H9 (cell line): ENCODE data around the gene TBCK. TPM values are rescaled to one million over a fixed set of nuclear protein-coding genes. Genes with fewer than 3 reads are reported as not detected.
"Not testable (repeated sequence)": the region's sequence is repeated elsewhere in the genome, so short reads cannot be mapped to it uniquely, and the experiment has no call there.

Experiments
- DNase-seq: peaks from one replicate; pipeline ENCODE4 v3.0.0-alpha.2; 2017
- H2AFZ ChIP-seq: one replicate; pipeline ENCODE4 v1.6.1; 2013; ENCODE audit warnings: mild to moderate bottlenecking, low read length, control low read depth, moderate library complexity
- H2AK5ac ChIP-seq: 2 replicates; pipeline ENCODE4 v1.6.1; 2013; ENCODE audit warnings: low read length, control low read depth, mixed read lengths; ENCODE audit not compliant: insufficient read length
- H2BK120ac ChIP-seq: one replicate; pipeline ENCODE4 v1.6.1; 2013; ENCODE audit warnings: low read depth, mild to moderate bottlenecking, low read length, control low read depth, inconsistent platforms; ENCODE audit not compliant: poor library complexity, severe bottlenecking
- H2BK12ac ChIP-seq: 2 replicates; pipeline ENCODE4 v1.6.1; 2013; ENCODE audit warnings: low read length, control low read depth, mixed read lengths, low read depth; ENCODE audit not compliant: insufficient read length
- H2BK15ac ChIP-seq: 2 replicates; pipeline ENCODE4 v1.6.1; 2013; ENCODE audit warnings: low read depth, low read length, control low read depth
- H2BK20ac ChIP-seq: one replicate; pipeline ENCODE4 v1.6.1; 2013; ENCODE audit warnings: low read depth, mild to moderate bottlenecking, low read length, control low read depth, inconsistent platforms; ENCODE audit not compliant: poor library complexity, severe bottlenecking
- H2BK5ac ChIP-seq: 2 replicates; pipeline ENCODE4 v1.6.1; 2013; ENCODE audit warnings: low read length, control low read depth, mixed read lengths; ENCODE audit not compliant: insufficient read length
- H3K14ac ChIP-seq: 2 replicates; pipeline ENCODE4 v1.6.1; 2013; ENCODE audit warnings: low read length, control low read depth; ENCODE audit not compliant: insufficient read depth
- H3K18ac ChIP-seq: 2 replicates; pipeline ENCODE4 v1.6.1; 2013; ENCODE audit warnings: low read depth, mild to moderate bottlenecking, mixed read lengths, low read length, control low read depth; ENCODE audit not compliant: insufficient read length
- H3K23ac ChIP-seq: 2 replicates; pipeline ENCODE4 v1.6.1; 2013; ENCODE audit warnings: low read length, control low read depth, mixed read lengths, low read depth; ENCODE audit not compliant: insufficient read length
- H3K23me2 ChIP-seq: 2 replicates; pipeline ENCODE4 v1.6.1; 2013; ENCODE audit warnings: low read depth, mild to moderate bottlenecking, mixed read lengths, low read length, control low read depth; ENCODE audit not compliant: insufficient read length, poor library complexity, severe bottlenecking
- H3K27ac ChIP-seq: 2 replicates; pipeline ENCODE4 v1.5.1; 2013; ENCODE audit warnings: low read length, control low read depth, mixed read lengths, low read depth; ENCODE audit not compliant: insufficient read length
- H3K27me3 ChIP-seq: 2 replicates; pipeline ENCODE4 v1.6.1; 2013; ENCODE audit warnings: low read length, control low read depth, inconsistent platforms; ENCODE audit not compliant: insufficient read depth
- H3K4ac ChIP-seq: 2 replicates; pipeline ENCODE4 v1.6.1; 2013; ENCODE audit warnings: low read depth, mild to moderate bottlenecking, control low read depth, inconsistent platforms, low read length, moderate library complexity
- H3K4me1 ChIP-seq: 2 replicates; pipeline ENCODE4 v1.6.1; 2013; ENCODE audit warnings: low read length, control low read depth, inconsistent platforms; ENCODE audit not compliant: insufficient read depth
- H3K4me2 ChIP-seq: 2 replicates; pipeline ENCODE4 v1.6.1; 2013; ENCODE audit warnings: low read length, control low read depth, mixed read lengths; ENCODE audit not compliant: insufficient read length, insufficient read depth
- H3K56ac ChIP-seq: 2 replicates; pipeline ENCODE4 v1.6.1; 2013; ENCODE audit warnings: low read depth, mild to moderate bottlenecking, mixed read lengths, low read length, control low read depth; ENCODE audit not compliant: insufficient read length
- H3K79me1 ChIP-seq: 2 replicates; pipeline ENCODE4 v1.6.1; 2013; ENCODE audit warnings: low read depth, mild to moderate bottlenecking, moderate library complexity, low read length, control low read depth, inconsistent platforms; ENCODE audit not compliant: insufficient read depth, poor library complexity, severe bottlenecking
- H3K79me2 ChIP-seq: 2 replicates; pipeline ENCODE4 v1.6.1; 2013; ENCODE audit warnings: low read length, control low read depth, inconsistent platforms; ENCODE audit not compliant: insufficient read depth
- H3K9ac ChIP-seq: 2 replicates; pipeline ENCODE4 v1.6.1; 2013; ENCODE audit warnings: low read length, control low read depth, mixed read lengths; ENCODE audit not compliant: insufficient read length; ENCODE audit errors: extremely low read depth
- H3K9me3 ChIP-seq: one replicate; pipeline ENCODE4 v1.6.1; 2013; ENCODE audit warnings: low read depth, low read length, inconsistent platforms; ENCODE audit not compliant: control insufficient read depth
- H3T11ph ChIP-seq: one replicate; pipeline ENCODE4 v1.6.1; 2013; ENCODE audit warnings: mild to moderate bottlenecking, low read length, control low read depth, inconsistent platforms
- H4K20me1 ChIP-seq: one replicate; pipeline ENCODE4 v1.6.1; 2013; ENCODE audit not compliant: control insufficient read depth, insufficient read length, insufficient read depth
- H4K5ac ChIP-seq: 2 replicates; pipeline ENCODE4 v1.6.1; 2013; ENCODE audit warnings: low read depth, mild to moderate bottlenecking, mixed read lengths, low read length, control low read depth; ENCODE audit not compliant: insufficient read length
- H4K8ac ChIP-seq: replicated peaks from 2 replicates; pipeline ENCODE4 v1.6.1; 2013; ENCODE audit warnings: low read length, control low read depth, mixed read lengths, low read depth; ENCODE audit not compliant: insufficient read length
- H4K91ac ChIP-seq: 2 replicates; pipeline ENCODE4 v1.6.1; 2013; ENCODE audit warnings: low read depth, mild to moderate bottlenecking, moderate library complexity, mixed read lengths, low read length, control low read depth; ENCODE audit not compliant: insufficient read length
- H3K27ac Mint-ChIP-seq, 3 experiments: 2 replicates in 2 of 3; 3 replicates in 1 of 3; pipeline ENCODE4 v1.8.0; 2020 to 2021; ENCODE audit warnings: mixed read lengths in 3 of 3, mild to moderate bottlenecking in 1 of 3, moderate library complexity in 1 of 3
- H3K27me3 Mint-ChIP-seq: 2 replicates; pipeline ENCODE4 v1.8.0; 2021; ENCODE audit warnings: low read depth, mild to moderate bottlenecking, moderate library complexity, mixed read lengths
- H3K36me3 Mint-ChIP-seq, 3 experiments: 2 replicates in 2 of 3; 3 replicates in 1 of 3; pipeline ENCODE4 v1.8.0; 2020 to 2021; ENCODE audit warnings: low read depth in 3 of 3, mixed read lengths in 3 of 3; ENCODE audit not compliant: insufficient read depth in 1 of 3
- H3K4me1 Mint-ChIP-seq, 2 experiments: 2 replicates each; pipeline ENCODE4 v1.8.0; 2020; ENCODE audit warnings: mixed read lengths in 2 of 2
- H3K4me3 Mint-ChIP-seq, 2 experiments: 2 replicates in 1 of 2; 3 replicates in 1 of 2; pipeline ENCODE4 v1.8.0; 2020 to 2021; ENCODE audit warnings: mild to moderate bottlenecking in 2 of 2, mixed read lengths in 2 of 2, moderate library complexity in 1 of 2
- H3K9me3 Mint-ChIP-seq, 2 experiments: 2 replicates in 1 of 2; 3 replicates in 1 of 2; pipeline ENCODE4 v1.8.0; 2020; ENCODE audit warnings: mild to moderate bottlenecking in 2 of 2, mixed read lengths in 2 of 2, moderate library complexity in 1 of 2
- CTCF ChIP-seq: fragments of 200-600 bp; sonication (generic); conservative IDR thresholded peaks from 3 replicates; pipeline ENCODE4 v1.8.0; 2021; ENCODE audit warnings: antibody characterized with exemption, mild to moderate bottlenecking
- WGBS: extraction: QIAGEN DNeasy Blood & Tissue Kit; methylation state at CpG from one replicate; pipeline ENCODE4 v1.1.7; 2013; ENCODE audit warnings: missing lambda C conversion rate, low lambda C conversion rate, mixed read lengths; ENCODE audit not compliant: insufficient read length; ENCODE audit errors: extremely low coverage; 5-methylcytosine and 5-hydroxymethylcytosine counted together
- total RNA-seq: library from RNA; stranded (reverse); gene quantifications from 2 replicates; pipeline ENCODE4 v1.2.1, GENCODE V29; 2021

Gene TBCK
- total RNA-seq, 1 experiment from 2014 or later: 22.1 TPM

- Mint-ChIP-seq H3K9me3 (peaks cover 0 to 2% of the 10 kb centered on the region in 2 experiments; a peak in 4 of 5 replicates), H3K27ac (peak overlapping the region; percentile 58 to 75 (median 69); a peak in 4 of 7 replicates), H3K27me3 (no peaks in the 10 kb centered on the region), H3K36me3 (peaks cover 11 to 13% (median 11%) of the 10 kb centered on the region in 3 experiments), H3K4me1 (peaks cover 15 to 17% of the 10 kb centered on the region in 2 experiments), H3K4me3 (no peak overlapping the region)
- no peak overlapping the region for H2BK5ac ChIP-seq
- no peak overlapping the region for H2BK120ac ChIP-seq
- H3K9me3 ChIP-seq: no peaks in the 10 kb centered on the region
- H3K27me3 ChIP-seq: no peaks in the 10 kb centered on the region
- H3K23me2 ChIP-seq: no peaks in the 10 kb centered on the region
- no peaks in the 10 kb centered on the region for H3K79me2 ChIP-seq
- H3K4me1 ChIP-seq: peaks cover 4% of the 10 kb centered on the region; the same call in 1 of the 2 replicates
- H2AFZ ChIP-seq: no peak overlapping the region
- H2BK15ac ChIP-seq: no peak overlapping the region
- H3K14ac ChIP-seq: no peak overlapping the region
- H3K79me1 ChIP-seq: no peaks in the 10 kb centered on the region
- H4K8ac ChIP-seq: no peak overlapping the region
- H3K23ac ChIP-seq: no peak overlapping the region
- H3K9ac ChIP-seq: no peak overlapping the region
- no peak overlapping the region for H3K56ac ChIP-seq
- no peak for TF ChIP-seq CTCF
- no peaks in the 10 kb centered on the region for H4K20me1 ChIP-seq
- no peak overlapping the region for H2AK5ac ChIP-seq
- no peak overlapping the region for H2BK20ac ChIP-seq
- H2BK12ac ChIP-seq: no peak overlapping the region
- H3K4ac ChIP-seq: no peak overlapping the region
- no peak overlapping the region for H3K27ac ChIP-seq
- H4K5ac ChIP-seq: no peak overlapping the region
- no peak overlapping the region for H3K18ac ChIP-seq
- DNase-seq: no peak
- H3T11ph ChIP-seq: no peak overlapping the region
- no peak overlapping the region for H4K91ac ChIP-seq
- H3K4me2 ChIP-seq: no peak overlapping the region
Measured at GRCh38 chr4:106222548-106222947, 93.5 kb downstream of the TBCK start.

- not testable (repeated sequence) for H3K9me3 Mint-ChIP-seq
- no CpG with 5 or more reads among the region's 23 CpGs for WGBS
Measured at GRCh38 chr4:106213291-106213690, 102.7 kb downstream of the TBCK start.

More at GRCh38 chr4:106213291-106213690, 102.7 kb downstream of the TBCK start:
- H3K4me1 ChIP-seq, H3K27me3 ChIP-seq, H3K23ac ChIP-seq, H4K8ac ChIP-seq, H3T11ph ChIP-seq, H3K56ac ChIP-seq, H3K23me2 ChIP-seq, H2AK5ac ChIP-seq, H3K27me3 Mint-ChIP-seq, DNase-seq, H3K4ac ChIP-seq, H2BK120ac ChIP-seq, H3K27ac ChIP-seq, H4K91ac ChIP-seq, H2BK12ac ChIP-seq, H4K5ac ChIP-seq, H3K9me3 ChIP-seq, H2BK15ac ChIP-seq, H3K79me2 ChIP-seq, H3K18ac ChIP-seq, H2BK5ac ChIP-seq, H3K14ac ChIP-seq, H2BK20ac ChIP-seq, H3K79me1 ChIP-seq, H4K20me1 ChIP-seq, H2AFZ ChIP-seq, H3K4me2 ChIP-seq, H3K9ac ChIP-seq: not testable (repeated sequence)
- peaks cover 12% of the 10 kb centered on the region in 2 experiments for H3K4me1 Mint-ChIP-seq
- H3K36me3 Mint-ChIP-seq: peaks cover 4 to 19% (median 11%) of the 10 kb centered on the region in 3 experiments; a peak in 5 of 7 replicates
- peak overlapping the region in 2 of 3 experiments; percentile 91 to 95; a peak in 4 of 7 replicates for H3K27ac Mint-ChIP-seq
- H3K4me3 Mint-ChIP-seq: peak overlapping the region in 1 of 2 experiments; percentile 56; a peak in 2 of 5 replicates
